HepG2 (cell line): ENCODE results near the gene CPLANE1. TPM values are rescaled to one million over a fixed set of nuclear protein-coding genes. Genes with fewer than 3 reads are reported as not detected.
"Not testable (repeated sequence)": the region's sequence is repeated elsewhere in the genome, so short reads cannot be mapped to it uniquely, and the experiment has no call there.

Source experiments
- ATAC-seq: fragments of 200-7000 bp; cut with Tn5 transposase; 3 replicates; pipeline ENCODE4 v1.9.1; 2020; ENCODE audit warnings: mild to moderate bottlenecking, moderate library complexity
- BruUV-seq: library from RNA; stranded (reverse); fragments of 400-500 nt; replicated peaks from 2 replicates; lab custom pipeline; 2021; lab: Mats Ljungman, UMichigan
- CTCF ChIA-PET: fragments of 300-600 bp; formaldehyde crosslinking; extraction: SDS; loops from one replicate; lab custom pipeline; 2021; ENCODE audit warnings: low total read pairs, inconsistent platforms, low intra/inter-chr PET ratio; lab: Yijun Ruan, JAX
- POLR2A ChIA-PET: fragments of 350-600 bp; sonication (Branson Sonifier 250); formaldehyde crosslinking; loops from one replicate; lab custom pipeline; 2020; ENCODE audit warnings: antibody characterized with exemption, inconsistent platforms; lab: Yijun Ruan, JAX
- DNase-seq: peaks from one replicate; pipeline ENCODE4 v3.0.0-alpha.2; 2015; ENCODE audit warnings: low spot score
- FAIRE-seq: peaks from 3 replicates; lab custom pipeline; 2011; peaks lifted over from hg19 to GRCh38; lab: Jason Lieb, UNC
- H2AFZ ChIP-seq: one replicate; pipeline ENCODE4 v1.6.1; 2011; ENCODE audit warnings: low read length, inconsistent platforms
- H3K27ac ChIP-seq: fragments of 300-600 bp; 3 replicates; pipeline ENCODE4 v1.8.0; 2011; ENCODE audit warnings: mixed run types, mild to moderate bottlenecking, mixed read lengths, low read length, inconsistent platforms; ENCODE audit not compliant: insufficient read depth; ENCODE audit errors: extremely low read length
- H3K27me3 ChIP-seq, 2 experiments: fragments of 200-600 bp in 1 of 2; 2 replicates in 1 of 2; 3 replicates in 1 of 2; pipeline versions ENCODE4 v1.6.0 to v1.8.0; 2011; ENCODE audit warnings: low read length in 2 of 2, mild to moderate bottlenecking in 2 of 2, moderate library complexity in 2 of 2, inconsistent platforms in 1 of 2; ENCODE audit not compliant: insufficient read depth in 2 of 2, control insufficient read depth in 1 of 2
- H3K36me3 ChIP-seq, 2 experiments: fragments of 200-600 bp in 1 of 2; replicated peaks in 1 of 2; 2 replicates in 1 of 2; 3 replicates in 1 of 2; pipeline versions ENCODE4 v1.5.1 to v1.8.0; 2011; ENCODE audit warnings: low read length in 2 of 2, inconsistent platforms in 1 of 2; ENCODE audit not compliant: insufficient read depth in 2 of 2, control insufficient read depth in 1 of 2
- H3K4me1 ChIP-seq: 2 replicates; pipeline ENCODE4 v1.5.1; 2012; ENCODE audit warnings: low read length, inconsistent platforms; ENCODE audit not compliant: insufficient read depth
- H3K4me2 ChIP-seq: 2 replicates; pipeline ENCODE4 v1.6.0; 2011; ENCODE audit warnings: low read depth, low read length, inconsistent platforms
- H3K4me3 ChIP-seq, 3 experiments: fragments of 200-600 bp in 1 of 3; sonication (generic), shearing (Covaris generic) in 1 of 3; replicated peaks in 1 of 3; 2 replicates each; pipeline ENCODE4 v1.5.1; 2011 to 2016; ENCODE audit warnings: low read length in 3 of 3, inconsistent platforms in 2 of 3, low read depth in 2 of 3, mild to moderate bottlenecking in 2 of 3, control low read depth in 1 of 3, mixed read lengths in 1 of 3; ENCODE audit not compliant: insufficient read depth in 1 of 3
- H3K79me2 ChIP-seq: one replicate; pipeline ENCODE4 v1.6.1; 2011; ENCODE audit warnings: low read length, inconsistent platforms; ENCODE audit not compliant: insufficient read depth
- H3K9ac ChIP-seq: 2 replicates; pipeline ENCODE4 v1.6.0; 2011; ENCODE audit warnings: mild to moderate bottlenecking, low read depth, low read length, inconsistent platforms; ENCODE audit not compliant: insufficient read depth
- H3K9me3 ChIP-seq: 2 replicates; pipeline ENCODE4 v1.5.1; 2012; ENCODE audit warnings: mild to moderate bottlenecking, low read length
- H4K20me1 ChIP-seq: 2 replicates; pipeline ENCODE4 v1.6.0; 2011; ENCODE audit warnings: inconsistent platforms, mild to moderate bottlenecking, low read length, moderate library complexity; ENCODE audit not compliant: insufficient read depth
- BORCS8-MEF2B ChIP-seq: sonication (generic); formaldehyde crosslinking; IDR thresholded peaks from 2 replicates; pipeline ENCODE4 v1.8.0; 2022; ENCODE audit warnings: mild to moderate bottlenecking, missing genetic modification reagents
- BRCA1 ChIP-seq: sonication (generic); formaldehyde crosslinking; IDR thresholded peaks from 2 replicates; pipeline ENCODE4 v1.4.0; 2020; ENCODE audit warnings: missing genetic modification reagents
- CENPX ChIP-seq: sonication (generic); formaldehyde crosslinking; IDR thresholded peaks from 2 replicates; pipeline ENCODE4 v1.9.0; 2021; ENCODE audit warnings: mild to moderate bottlenecking, missing genetic modification reagents, moderate library complexity
- NPAS2 ChIP-seq: sonication (generic); formaldehyde crosslinking; IDR thresholded peaks from 2 replicates; pipeline ENCODE4 v1.8.0; 2022; ENCODE audit warnings: mild to moderate bottlenecking, missing genetic modification reagents, borderline replicate concordance
- TCF7 ChIP-seq: sonication (generic); IDR thresholded peaks from 2 replicates; pipeline ENCODE4 v1.6.1; 2016; ENCODE audit warnings: antibody characterized with exemption, low read depth
- ZBTB34 ChIP-seq: sonication (generic); formaldehyde crosslinking; IDR thresholded peaks from 2 replicates; pipeline ENCODE4 v1.8.0; 2022; ENCODE audit warnings: mild to moderate bottlenecking, missing genetic modification reagents
- ZBTB7A ChIP-seq: sonication (generic); formaldehyde crosslinking; IDR thresholded peaks from 2 replicates; pipeline ENCODE4 v1.8.0; 2022; ENCODE audit warnings: mild to moderate bottlenecking, missing genetic modification reagents
- ZNF713 ChIP-seq: sonication (generic); formaldehyde crosslinking; IDR thresholded peaks from 2 replicates; pipeline ENCODE4 v1.4.0; 2020; ENCODE audit warnings: mild to moderate bottlenecking, missing genetic modification reagents
- ZNF773 ChIP-seq: sonication (generic); formaldehyde crosslinking; IDR thresholded peaks from 2 replicates; pipeline ENCODE4 v1.4.0; 2020; ENCODE audit warnings: missing genetic modification reagents, borderline replicate concordance
- WGBS: methylation state at CpG from one replicate; pipeline ENCODE4 v1.1.6; 2017; ENCODE audit warnings: low lambda C conversion rate; 5-methylcytosine and 5-hydroxymethylcytosine counted together
- in situ Hi-C: cut with HindIII; loops from 2 replicates; pipeline ENCODE4 v1.10.0; 2017; ENCODE audit warnings: low pct_unique_long_range_greater_than_20kb; ENCODE audit not compliant: extremely low pct_ligation_motif_present
- intact Hi-C: fragments of 100-400 bp; cut with micrococcal nuclease; formaldehyde crosslinking; loops from one replicate; pipeline ENCODE4 v1.10.0; 2022; ENCODE audit not compliant: unreplicated experiment
- polyA plus RNA-seq, 8 experiments: library from polyadenylated mRNA; depleted of rRNA in 3 of 8; stranded (reverse) in 7 of 8; unstranded in 1 of 8; fragments of >200 nt; fragmentation: Illumina TruSeq in 4 of 8; extraction: Trizol in 4 of 8; gene quantifications; 2 replicates each; pipeline versions ENCODE4 v1.2.1 to v1.2.3, GENCODE V29; 2011 to 2016; ENCODE audit warnings: low read depth in 4 of 8, missing spikeins in 1 of 8, mixed read lengths in 1 of 8; ENCODE audit not compliant: insufficient read depth in 1 of 8
- total RNA-seq, 5 experiments: library from RNA; depleted of rRNA; stranded (reverse); fragments of >200 nt; fragmentation: Illumina TruSeq; extraction: Trizol; gene quantifications; 2 replicates each; pipeline ENCODE4 v1.2.3, GENCODE V29; 2016; ENCODE audit warnings: low read depth in 1 of 5
- TF ChIP-seq, protein P1 (sequence below), 2 experiments: fragments of 450-650 bp in 1 of 2; sonication (generic) in 1 of 2; formaldehyde crosslinking; IDR thresholded peaks; 2 replicates each; pipeline versions ENCODE4 v1.5.0 to v1.8.0; 2020 to 2022; ENCODE audit warnings: mild to moderate bottlenecking in 1 of 2, missing genetic modification reagents in 1 of 2
- TF ChIP-seq, protein P2 (sequence below): sonication (generic); formaldehyde crosslinking; IDR thresholded peaks from 2 replicates; pipeline ENCODE4 v1.8.1; 2023; ENCODE audit warnings: mild to moderate bottlenecking, missing genetic modification reagents

CPLANE1 gene
- total and polyA plus RNA-seq, 2 of the 13 experiments (the other 11 are each of a cell fraction or from before 2014, with no cell fraction given), result 6.3 to 9.9 TPM

- no peak for TF ChIP-seq BRCA1 (CRISPR knock-in tag)
- no peak for TF ChIP-seq ZNF713 (CRISPR knock-in tag)
- TF ChIP-seq CENPX (CRISPR knock-in tag), result no peak
Observed at GRCh38 chr5:37136694-37137093, 112.5 kb downstream of the CPLANE1 start (continued).

DNA sequence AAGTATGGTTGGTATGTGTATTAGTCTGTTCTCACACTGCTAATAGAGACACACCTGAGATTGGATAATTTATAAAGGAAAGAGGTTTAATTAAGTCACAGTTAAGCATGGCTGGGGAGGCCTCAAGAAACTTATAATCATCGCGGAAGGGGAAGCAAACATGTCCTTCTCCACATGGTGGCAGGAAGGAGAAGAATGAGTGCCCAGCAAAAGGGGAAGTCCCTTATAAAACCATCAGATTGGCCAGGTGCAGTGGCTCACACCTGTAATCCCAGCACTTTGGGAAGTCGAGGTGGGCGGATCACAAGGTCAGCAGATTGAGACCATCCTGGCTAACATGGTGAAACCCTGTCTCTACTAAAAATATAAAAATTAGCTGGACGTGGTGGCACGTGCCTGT lies 113.9 kb downstream of the CPLANE1 start:
- H3K4me3 ChIP-seq, H3K27ac ChIP-seq, H2AFZ ChIP-seq, POLR2A ChIA-PET, H3K27me3 ChIP-seq, ATAC-seq, H3K9ac ChIP-seq, H3K9me3 ChIP-seq, DNase-seq, FAIRE-seq, BruUV-seq, H4K20me1 ChIP-seq, H3K36me3 ChIP-seq, H3K4me2 ChIP-seq, CTCF ChIA-PET, H3K4me1 ChIP-seq, H3K79me2 ChIP-seq, in situ Hi-C loops: not testable (repeated sequence)
- intact Hi-C loops, result loop anchor here (1.0 kb wide), 1 partner anchor 31 kb away; no protein-coding TSS in a partner anchor
- 98% methylated on average over 6 of the region's 6 CpGs for WGBS

DNA sequence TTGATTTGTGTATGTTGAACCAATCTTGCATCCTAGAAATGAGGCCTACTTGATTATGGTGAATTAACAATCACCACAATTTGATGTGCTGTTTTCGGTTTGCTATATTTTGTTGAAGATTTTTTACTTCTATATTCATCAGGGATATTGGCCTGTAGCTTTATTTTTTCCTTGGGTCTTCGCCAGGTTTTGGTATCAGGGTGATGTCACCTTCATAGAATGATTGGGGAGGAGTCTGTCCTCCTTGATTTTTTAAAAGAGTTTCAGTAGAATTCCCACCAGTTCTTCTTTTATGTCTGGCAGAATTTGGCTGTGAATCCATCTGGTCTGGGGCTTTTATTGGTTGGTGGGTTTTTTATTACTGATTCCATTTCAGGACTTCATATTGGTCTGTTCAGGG lies 115.2 kb downstream of the CPLANE1 start:
- no peak overlapping the region for H3K4me3 ChIP-seq
- no peak overlapping the region for H2AFZ ChIP-seq
- POLR2A ChIA-PET, result no interaction called here
- WGBS, result 91% methylated on average over 2 of the region's 2 CpGs
- no peaks in the 10 kb centered on the region; a peak in 1 of 5 replicates for H3K36me3 ChIP-seq
- H3K9me3 ChIP-seq, result peaks cover 8% of the 10 kb centered on the region; the same call in 1 of the 2 replicates
- no peak overlapping the region for H3K27ac ChIP-seq
- FAIRE-seq, result no peak
- CTCF ChIA-PET, result no interaction called here
- DNase-seq, result no peak
- no TSS peak for BruUV-seq
- no peaks in the 10 kb centered on the region for H4K20me1 ChIP-seq
- H3K4me1 ChIP-seq, result no peaks in the 10 kb centered on the region
- H3K9ac ChIP-seq, result no peak overlapping the region
- no peaks in the 10 kb centered on the region for H3K27me3 ChIP-seq
- no peak for ATAC-seq
- in situ Hi-C loops (no loop called here), intact Hi-C loops (no loop called here)
- no peaks in the 10 kb centered on the region for H3K79me2 ChIP-seq
- H3K4me2 ChIP-seq, result no peak overlapping the region
- TF ChIP-seq, protein P1, sequence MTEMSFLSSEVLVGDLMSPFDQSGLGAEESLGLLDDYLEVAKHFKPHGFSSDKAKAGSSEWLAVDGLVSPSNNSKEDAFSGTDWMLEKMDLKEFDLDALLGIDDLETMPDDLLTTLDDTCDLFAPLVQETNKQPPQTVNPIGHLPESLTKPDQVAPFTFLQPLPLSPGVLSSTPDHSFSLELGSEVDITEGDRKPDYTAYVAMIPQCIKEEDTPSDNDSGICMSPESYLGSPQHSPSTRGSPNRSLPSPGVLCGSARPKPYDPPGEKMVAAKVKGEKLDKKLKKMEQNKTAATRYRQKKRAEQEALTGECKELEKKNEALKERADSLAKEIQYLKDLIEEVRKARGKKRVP (CRISPR knock-in tag; IDR thresholded peaks at IDR 0.05), result no peak
- TF ChIP-seq ZBTB7A (CRISPR knock-in tag) (no peak), ZBTB34 (no peak), TCF7 (no peak), NPAS2 (CRISPR knock-in tag) (no peak), BORCS8-MEF2B (CRISPR knock-in tag) (no peak), ZNF773 (CRISPR knock-in tag) (no peak)
- TF ChIP-seq, protein P2, sequence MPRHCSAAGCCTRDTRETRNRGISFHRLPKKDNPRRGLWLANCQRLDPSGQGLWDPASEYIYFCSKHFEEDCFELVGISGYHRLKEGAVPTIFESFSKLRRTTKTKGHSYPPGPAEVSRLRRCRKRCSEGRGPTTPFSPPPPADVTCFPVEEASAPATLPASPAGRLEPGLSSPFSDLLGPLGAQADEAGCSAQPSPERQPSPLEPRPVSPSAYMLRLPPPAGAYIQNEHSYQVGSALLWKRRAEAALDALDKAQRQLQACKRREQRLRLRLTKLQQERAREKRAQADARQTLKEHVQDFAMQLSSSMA (CRISPR knock-in tag), result no peak
